CD8-positive, alpha-beta memory T cell (primary cell): ENCODE results near the gene CCDC171. TPM values are rescaled to one million over a fixed set of nuclear protein-coding genes. Genes with fewer than 3 reads are reported as not detected.
"Not testable (repeated sequence)": the region's sequence is repeated elsewhere in the genome, so short reads cannot be mapped to it uniquely, and the experiment has no call there.

Experiments
- CTCF ChIA-PET: fragments of 350-600 bp; sonication (Branson Sonifier 250); formaldehyde crosslinking; loops from one replicate; lab custom pipeline; 2021; ENCODE audit warnings: antibody characterized with exemption; lab: Charles Lee
- POLR2A ChIA-PET: fragments of 350-600 bp; sonication (Branson Sonifier 250); formaldehyde crosslinking; loops from one replicate; lab custom pipeline; 2021; ENCODE audit warnings: antibody characterized with exemption; lab: Charles Lee
- DNase-seq, 5 donors: peaks; one replicate each; pipeline versions ENCODE4 v3.0.0 to v3.0.0-alpha.2; 2020 to 2022; ENCODE audit warnings: mixed read lengths in 1 of 5
- H3K27ac ChIP-seq: one replicate; pipeline ENCODE4 v1.7.0; 2013; ENCODE audit warnings: low read depth, mild to moderate bottlenecking, low read length, moderate library complexity
- H3K27me3 ChIP-seq: 2 replicates; pipeline ENCODE4 v1.7.0; 2013; ENCODE audit warnings: low read length, mild to moderate bottlenecking; ENCODE audit not compliant: insufficient read depth, poor library complexity, severe bottlenecking
- H3K36me3 ChIP-seq: 2 replicates; pipeline ENCODE4 v1.7.0; 2013; ENCODE audit warnings: mild to moderate bottlenecking, low read length, moderate library complexity; ENCODE audit not compliant: insufficient read depth
- H3K4me1 ChIP-seq: 2 replicates; pipeline ENCODE4 v1.7.0; 2013; ENCODE audit warnings: mild to moderate bottlenecking, low read length, moderate library complexity; ENCODE audit not compliant: insufficient read depth
- H3K4me3 ChIP-seq: 2 replicates; pipeline ENCODE4 v1.7.0; 2013; ENCODE audit warnings: mild to moderate bottlenecking, low read length
- H3K9me3 ChIP-seq: 2 replicates; pipeline ENCODE4 v1.7.0; 2013; ENCODE audit warnings: mild to moderate bottlenecking, low read length
- H3K27ac Mint-ChIP-seq, 8 donors: one replicate each; pipeline ENCODE4 v1.8.0; 2020 to 2021; ENCODE audit warnings: mixed read lengths in 8 of 8, mild to moderate bottlenecking in 6 of 8, inconsistent platforms in 3 of 8, moderate library complexity in 3 of 8
- H3K27me3 Mint-ChIP-seq, 2 donors: one replicate each; pipeline ENCODE4 v1.8.0; 2020 to 2021; ENCODE audit warnings: mixed read lengths in 2 of 2, mild to moderate bottlenecking in 1 of 2, moderate library complexity in 1 of 2
- H3K36me3 Mint-ChIP-seq, 3 donors: one replicate each; pipeline ENCODE4 v1.8.0; 2020 to 2021; ENCODE audit warnings: mixed read lengths in 3 of 3, inconsistent platforms in 1 of 3, mild to moderate bottlenecking in 1 of 3
- H3K4me1 Mint-ChIP-seq, 3 donors: one replicate each; pipeline ENCODE4 v1.8.0; 2020 to 2021; ENCODE audit warnings: mixed read lengths in 3 of 3, inconsistent platforms in 1 of 3, mild to moderate bottlenecking in 1 of 3
- H3K4me3 Mint-ChIP-seq, 7 donors: one replicate each; pipeline ENCODE4 v1.8.0; 2020 to 2021; ENCODE audit warnings: mixed read lengths in 7 of 7, mild to moderate bottlenecking in 6 of 7, moderate library complexity in 4 of 7, inconsistent platforms in 2 of 7
- H3K9me3 Mint-ChIP-seq, 5 donors: one replicate each; pipeline ENCODE4 v1.8.0; 2020 to 2022; ENCODE audit warnings: mixed read lengths in 5 of 5, mild to moderate bottlenecking in 3 of 5, moderate library complexity in 2 of 5, inconsistent platforms in 1 of 5
- polyA plus RNA-seq: library from polyadenylated mRNA; unstranded; fragments of 300-500 nt; fragmentation: Illumina TruSeq; gene quantifications from one replicate; pipeline ENCODE4 v1.2.3, GENCODE V29; 2021
- total RNA-seq, 2 experiments: library from RNA; stranded (reverse); gene quantifications; one replicate each; pipeline ENCODE4 v1.2.3, GENCODE V29; 2021

The CCDC171 gene
- total and polyA plus RNA-seq, 3 experiments from 2014 or later: 0.62 to 2.3 (median 1.8) TPM

- Mint-ChIP-seq H3K9me3 (peaks cover 20 to 35% (median 22%) of the 10 kb centered on the region in 5 donors), H3K36me3 (peaks cover 0 to 14% (median 0%) of the 10 kb centered on the region in 3 donors)
- DNase-seq, H3K27me3 ChIP-seq, H3K4me3 ChIP-seq, H3K27ac Mint-ChIP-seq, H3K27ac ChIP-seq, H3K4me3 Mint-ChIP-seq, H3K4me1 Mint-ChIP-seq, CTCF ChIA-PET, POLR2A ChIA-PET, H3K4me1 ChIP-seq, H3K36me3 ChIP-seq, H3K9me3 ChIP-seq, H3K27me3 Mint-ChIP-seq: not testable (repeated sequence)
Observed at GRCh38 chr9:15810219-15810899, 257.5 kb downstream of the CCDC171 start.

GRCh38 chr9:15813076-15813475 is 260.2 kb downstream of the CCDC171 start:
- no peak overlapping the region for H3K4me3 Mint-ChIP-seq
- H3K36me3 ChIP-seq: no peaks in the 10 kb centered on the region
- ChIA-PET POLR2A (no interaction called here), CTCF (no interaction called here)
- peaks cover 0 to 1% of the 10 kb centered on the region in 2 donors for H3K27me3 Mint-ChIP-seq
- H3K4me1 ChIP-seq: no peaks in the 10 kb centered on the region
- H3K27ac Mint-ChIP-seq: no peak overlapping the region
- no peaks in the 10 kb centered on the region for H3K9me3 ChIP-seq
- no peak for DNase-seq
- no peak overlapping the region for H3K4me3 ChIP-seq
- H3K27me3 ChIP-seq: no peaks in the 10 kb centered on the region
- peaks cover 0 to 11% (median 0%) of the 10 kb centered on the region in 3 donors for H3K36me3 Mint-ChIP-seq
- peaks cover under 1 to 19% (median 12%) of the 10 kb centered on the region in 5 donors for H3K9me3 Mint-ChIP-seq
- no peak overlapping the region for H3K27ac ChIP-seq
- H3K4me1 Mint-ChIP-seq: no peaks in the 10 kb centered on the region

GRCh38 chr9:15824310-15824709 is 271.5 kb downstream of the CCDC171 start:
- Mint-ChIP-seq H3K36me3 (no peaks in the 10 kb centered on the region), H3K4me1 (no peaks in the 10 kb centered on the region), H3K27me3 (peaks cover 0 to 1% of the 10 kb centered on the region in 2 donors), H3K9me3 (peaks cover 0 to 36% (median 8%) of the 10 kb centered on the region in 5 donors), H3K27ac (no peak overlapping the region), H3K4me3 (no peak overlapping the region)
- ChIA-PET POLR2A (no interaction called here), CTCF (no interaction called here)
- no peak for DNase-seq
- no peaks in the 10 kb centered on the region for H3K36me3 ChIP-seq
- no peak overlapping the region for H3K27ac ChIP-seq
- H3K4me1 ChIP-seq: no peaks in the 10 kb centered on the region
- H3K9me3 ChIP-seq: no peaks in the 10 kb centered on the region
- H3K4me3 ChIP-seq: no peak overlapping the region
- no peaks in the 10 kb centered on the region for H3K27me3 ChIP-seq

GRCh38 chr9:15831384-15831783 is 278.5 kb downstream of the CCDC171 start:
- POLR2A ChIA-PET: no interaction called here
- H3K27ac ChIP-seq: no peak overlapping the region
- DNase-seq: no peak
- CTCF ChIA-PET: no interaction called here
- H3K27me3 ChIP-seq: no peaks in the 10 kb centered on the region
- no peaks in the 10 kb centered on the region for H3K36me3 ChIP-seq
- peaks cover 0 to 1% of the 10 kb centered on the region in 2 donors for H3K27me3 Mint-ChIP-seq
- H3K9me3 ChIP-seq: no peaks in the 10 kb centered on the region
- no peaks in the 10 kb centered on the region for H3K36me3 Mint-ChIP-seq
- no peak overlapping the region for H3K27ac Mint-ChIP-seq
- H3K4me1 ChIP-seq: no peaks in the 10 kb centered on the region
- H3K4me3 ChIP-seq: no peak overlapping the region
- H3K4me1 Mint-ChIP-seq: no peaks in the 10 kb centered on the region
- H3K4me3 Mint-ChIP-seq: no peak overlapping the region
- H3K9me3 Mint-ChIP-seq: peaks cover 0 to 9% (median 0%) of the 10 kb centered on the region in 5 donors

- H3K27ac ChIP-seq: no peak overlapping the region
- no peaks in the 10 kb centered on the region for H3K27me3 Mint-ChIP-seq
- no peaks in the 10 kb centered on the region for H3K27me3 ChIP-seq
- ChIA-PET POLR2A (no interaction called here), CTCF (no interaction called here)
- no peaks in the 10 kb centered on the region for H3K4me1 Mint-ChIP-seq
- DNase-seq: no peak
- no peaks in the 10 kb centered on the region for H3K9me3 ChIP-seq
- no peak overlapping the region for H3K4me3 ChIP-seq
- no peaks in the 10 kb centered on the region for H3K36me3 ChIP-seq
- H3K4me1 ChIP-seq: no peaks in the 10 kb centered on the region
- H3K4me3 Mint-ChIP-seq: no peak overlapping the region
- no peaks in the 10 kb centered on the region for H3K36me3 Mint-ChIP-seq
- no peak overlapping the region for H3K27ac Mint-ChIP-seq
- no peaks in the 10 kb centered on the region for H3K9me3 Mint-ChIP-seq
Observed at GRCh38 chr9:15834541-15834940, 281.7 kb downstream of the CCDC171 start.

- no peaks in the 10 kb centered on the region for H3K36me3 Mint-ChIP-seq
- no peaks in the 10 kb centered on the region for H3K27me3 ChIP-seq
- no peaks in the 10 kb centered on the region for H3K9me3 ChIP-seq
- no peak overlapping the region for H3K27ac Mint-ChIP-seq
- ChIA-PET POLR2A (no interaction called here), CTCF (interaction anchor here (1.0 kb wide), 1 partner anchor 10 kb away, joined by 3 read pairs; no protein-coding TSS in a partner anchor)
- no peak overlapping the region for H3K4me3 Mint-ChIP-seq
- H3K27ac ChIP-seq: no peak overlapping the region
- H3K36me3 ChIP-seq: no peaks in the 10 kb centered on the region
- no peaks in the 10 kb centered on the region for H3K9me3 Mint-ChIP-seq
- H3K4me3 ChIP-seq: no peak overlapping the region
- no peaks in the 10 kb centered on the region for H3K4me1 ChIP-seq
- no peaks in the 10 kb centered on the region for H3K4me1 Mint-ChIP-seq
- peak in 2 of 5 donors; percentile 1 to 12 for DNase-seq
- no peaks in the 10 kb centered on the region for H3K27me3 Mint-ChIP-seq
Observed at GRCh38 chr9:15837079-15837679, 284.3 kb downstream of the CCDC171 start.

- Histone ChIP-seq H3K27ac (no peak overlapping the region), H3K4me1 (no peaks in the 10 kb centered on the region), H3K4me3 (no peak overlapping the region), H3K36me3 (no peaks in the 10 kb centered on the region), H3K27me3 (no peaks in the 10 kb centered on the region), H3K9me3 (no peaks in the 10 kb centered on the region)
- Mint-ChIP-seq H3K4me3 (no peak overlapping the region), H3K36me3 (no peaks in the 10 kb centered on the region), H3K27me3 (no peaks in the 10 kb centered on the region), H3K9me3 (peaks cover 0 to 2% (median 0%) of the 10 kb centered on the region in 5 donors), H3K27ac (no peak overlapping the region), H3K4me1 (no peaks in the 10 kb centered on the region)
- DNase-seq: no peak
- ChIA-PET POLR2A (no interaction called here), CTCF (no interaction called here)
Observed at GRCh38 chr9:15842051-15842450, 289.2 kb downstream of the CCDC171 start.

- CTCF ChIA-PET: no interaction called here
Observed at GRCh38 chr9:15843316-15843715, 290.5 kb downstream of the CCDC171 start.

More at GRCh38 chr9:15843316-15843715, 290.5 kb downstream of the CCDC171 start:
- Histone ChIP-seq H3K27me3 (no peaks in the 10 kb centered on the region), H3K4me1 (no peaks in the 10 kb centered on the region), H3K4me3 (no peak overlapping the region), H3K9me3 (no peaks in the 10 kb centered on the region), H3K36me3 (no peaks in the 10 kb centered on the region), H3K27ac (no peak overlapping the region)
- Mint-ChIP-seq H3K9me3 (peaks cover 0 to 2% (median 0%) of the 10 kb centered on the region in 5 donors), H3K27me3 (no peaks in the 10 kb centered on the region), H3K27ac (no peak overlapping the region), H3K4me3 (no peak overlapping the region), H3K36me3 (no peaks in the 10 kb centered on the region), H3K4me1 (no peaks in the 10 kb centered on the region)
- POLR2A ChIA-PET: no interaction called here
- no peak for DNase-seq
